Stimulated activated CD4-positive, alpha-beta T cell treated with anti-CD3 and anti-CD28 coated beads, Interleukin-4, amount 100 ng/mL, for 4 hours (primary cell): ENCODE results near the gene NPW.
"Not testable (repeated sequence)": the region's sequence is repeated elsewhere in the genome, so short reads cannot be mapped to it uniquely, and the experiment has no call there.

Source experiments
- DNase-seq, 2 experiments: peaks; one replicate each; pipeline ENCODE4 v3.0.0-alpha.2; 2020

NPW gene

DNA sequence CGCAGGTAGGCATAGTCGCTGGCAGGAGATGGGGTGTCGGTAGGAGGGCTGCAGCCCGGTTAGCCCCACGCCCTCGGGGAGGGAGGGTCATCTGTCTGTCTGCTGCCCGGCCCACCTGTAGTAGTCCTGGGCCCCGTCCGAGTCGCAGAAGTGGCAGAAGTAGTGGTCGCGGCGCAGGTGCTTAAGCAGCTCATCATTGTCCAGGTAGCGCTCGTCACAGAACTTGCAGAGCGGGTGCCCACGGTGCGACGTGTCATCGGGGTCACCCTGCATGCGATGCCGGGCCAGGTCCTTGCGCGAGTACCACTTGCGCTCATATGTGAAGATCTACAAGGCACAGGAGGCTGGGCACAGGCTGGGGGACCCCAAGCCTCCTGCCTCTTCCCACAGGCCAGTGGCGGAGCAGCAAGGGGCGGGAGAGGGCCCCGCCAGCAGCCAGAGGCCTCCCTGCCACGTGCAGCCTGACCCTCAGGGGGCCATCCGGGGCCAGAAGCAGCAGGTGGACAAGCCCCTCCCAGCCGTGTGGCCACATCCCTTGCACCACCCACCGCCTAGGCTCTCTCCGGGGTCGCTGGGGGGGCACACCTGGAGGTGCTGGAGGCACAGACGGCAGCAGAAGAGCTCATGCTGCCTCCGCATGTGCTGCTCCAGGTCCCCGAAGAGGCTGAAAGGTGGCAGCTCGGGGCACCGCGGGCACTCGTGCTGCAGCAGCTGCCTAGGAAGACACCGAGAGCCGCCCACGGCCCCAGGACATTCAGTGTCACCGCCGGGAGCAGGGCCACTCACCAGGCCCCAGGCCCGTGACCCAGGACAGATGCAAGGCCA lies 17.0 kb upstream of the NPW start:
- DNase-seq: no peak

DNA sequence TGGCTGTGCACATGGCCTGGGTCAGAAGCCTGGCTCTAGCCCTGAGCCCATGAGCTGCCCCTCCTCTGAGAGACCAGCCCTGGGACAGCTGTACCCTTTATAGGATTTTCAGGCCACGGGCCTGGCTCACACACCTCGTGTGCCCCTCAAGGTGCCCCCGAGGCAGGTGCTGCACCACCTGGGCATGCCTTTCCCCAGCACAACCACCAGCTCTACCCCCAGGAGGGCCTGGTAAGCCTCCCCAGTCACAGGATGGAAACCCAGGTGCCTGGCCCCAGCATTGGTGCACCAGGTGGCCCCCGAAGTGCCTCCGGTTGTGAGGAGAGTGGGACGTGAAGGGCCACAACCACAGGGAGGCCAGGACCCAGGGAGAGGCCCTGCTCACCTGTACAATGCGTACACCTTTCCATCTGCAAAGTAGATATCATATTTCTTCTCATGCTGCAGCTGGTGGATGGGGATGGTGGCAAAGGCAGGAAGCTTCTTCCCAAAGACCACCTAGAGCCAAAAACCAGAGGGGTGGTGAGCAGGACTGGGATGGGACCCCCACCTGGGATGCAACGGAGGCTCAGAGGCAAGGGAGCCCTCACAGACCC lies 16.3 kb upstream of the NPW start:
- DNase-seq: no peak

DNA sequence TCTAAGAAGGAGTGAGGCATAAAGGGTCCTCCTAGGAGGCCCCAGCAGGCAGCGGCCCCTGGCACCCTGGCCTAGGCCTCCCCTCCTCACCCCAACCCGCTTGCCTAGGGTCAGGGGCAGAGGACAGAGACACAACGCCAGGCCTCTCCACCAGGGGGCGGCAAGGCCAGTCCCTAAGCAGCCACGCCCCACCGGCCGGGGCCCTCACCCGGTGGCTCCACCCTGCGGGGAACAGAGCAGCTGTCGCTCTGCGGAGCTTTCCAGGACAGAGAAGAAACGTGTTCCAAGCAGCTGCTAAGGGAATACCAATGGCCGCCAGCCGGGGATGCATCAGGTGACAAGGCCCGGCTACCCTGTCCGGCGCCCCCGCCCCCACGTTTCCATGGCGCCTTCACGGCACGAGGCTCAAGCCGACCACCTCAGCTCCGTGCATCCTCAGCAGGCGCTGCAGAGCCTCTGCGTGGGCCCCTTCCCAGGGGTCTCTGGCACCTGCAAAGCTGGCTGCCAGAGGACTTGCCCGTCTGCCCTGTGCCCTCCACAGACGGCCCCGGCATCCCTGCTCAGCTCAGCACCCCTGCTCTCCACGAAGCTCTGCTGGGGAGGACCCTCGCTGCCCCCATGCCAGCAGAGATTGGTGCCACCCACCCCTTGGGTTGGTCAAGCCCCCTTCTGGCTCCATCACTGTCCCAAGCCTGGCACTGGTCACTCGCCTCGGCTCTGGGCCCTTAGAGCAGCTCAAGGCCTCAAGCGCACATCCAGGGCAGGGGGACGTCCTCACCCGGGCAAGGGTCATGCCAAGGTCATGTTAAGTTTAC lies 15.6 kb upstream of the NPW start:
- peak; percentile 75 to 84 for DNase-seq

DNA sequence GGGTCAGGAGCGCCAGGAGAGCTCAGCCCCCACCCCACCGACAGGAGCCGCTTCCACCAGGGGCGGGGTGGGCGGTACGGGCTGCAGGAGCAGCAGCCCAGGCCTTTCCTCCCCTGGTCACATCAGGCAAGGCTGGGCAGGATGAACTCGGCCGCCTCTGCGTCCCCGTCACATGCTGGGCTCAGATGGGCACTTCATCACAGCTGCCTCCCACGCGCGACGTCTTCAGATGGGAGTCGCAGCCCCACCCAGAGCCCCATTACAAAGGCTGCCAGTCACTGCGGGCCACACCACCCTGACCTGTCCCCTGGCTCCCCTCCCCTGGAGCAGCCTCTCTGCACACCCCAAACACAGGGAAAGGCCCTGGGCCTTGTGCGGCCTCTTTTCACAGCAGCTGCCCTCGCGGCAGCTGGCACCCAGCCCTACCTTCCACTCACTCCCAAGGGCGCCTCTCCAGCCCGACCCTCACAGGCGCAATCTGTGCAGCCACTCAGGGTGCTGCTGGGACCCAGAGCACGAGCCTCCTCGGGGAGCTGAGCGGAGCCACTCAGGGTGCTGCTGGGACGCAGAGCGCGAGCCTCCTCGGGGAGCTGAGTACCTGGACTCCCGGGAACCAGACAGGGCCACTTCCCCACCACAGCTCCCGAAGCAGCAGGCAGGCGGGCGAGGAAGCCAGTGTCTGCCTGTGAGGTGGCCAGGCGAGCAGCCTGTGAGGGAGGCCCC lies 14.6 kb upstream of the NPW start:
- DNase-seq: no peak

DNA sequence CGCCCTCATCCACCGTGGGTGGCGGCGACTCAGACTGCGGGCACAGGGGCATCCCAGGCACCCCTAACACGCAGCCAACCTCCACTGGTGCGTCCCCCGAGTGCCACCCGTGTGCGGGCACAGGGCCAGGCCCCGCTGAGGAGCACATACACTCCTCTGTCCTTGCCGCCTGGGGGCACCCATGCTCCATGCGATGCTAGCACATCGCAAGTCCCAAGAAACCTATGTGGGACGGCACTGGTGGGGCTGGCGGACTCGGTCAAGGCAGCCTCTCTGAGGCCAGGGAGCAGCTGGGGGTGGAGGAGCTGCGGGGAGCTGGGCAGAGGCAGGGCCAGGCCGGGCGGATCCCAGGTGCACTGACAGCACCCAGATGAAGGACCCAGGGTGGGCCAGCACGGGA lies 13.9 kb upstream of the NPW start:
- no peak for DNase-seq

DNA sequence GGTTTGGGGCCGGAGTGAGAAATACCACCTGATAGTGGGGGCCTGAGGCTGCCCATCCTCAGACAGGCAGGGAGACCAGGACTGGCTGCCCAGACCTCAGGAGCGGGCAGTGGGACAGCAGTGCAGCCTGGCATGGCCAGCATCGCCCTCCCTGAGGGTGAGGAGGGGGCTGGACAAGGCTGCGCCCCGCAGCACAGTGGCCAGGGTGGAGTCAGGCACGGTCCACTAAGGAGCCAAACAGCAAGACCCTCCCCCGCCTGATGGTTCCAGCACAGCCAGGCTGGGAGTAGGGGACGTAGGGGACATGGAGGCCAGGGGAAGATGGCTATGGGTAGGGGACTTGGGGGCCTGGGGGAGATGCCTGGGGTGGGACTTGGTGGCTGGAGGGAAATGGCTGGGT lies 13.3 kb upstream of the NPW start:
- no peak for DNase-seq

DNA sequence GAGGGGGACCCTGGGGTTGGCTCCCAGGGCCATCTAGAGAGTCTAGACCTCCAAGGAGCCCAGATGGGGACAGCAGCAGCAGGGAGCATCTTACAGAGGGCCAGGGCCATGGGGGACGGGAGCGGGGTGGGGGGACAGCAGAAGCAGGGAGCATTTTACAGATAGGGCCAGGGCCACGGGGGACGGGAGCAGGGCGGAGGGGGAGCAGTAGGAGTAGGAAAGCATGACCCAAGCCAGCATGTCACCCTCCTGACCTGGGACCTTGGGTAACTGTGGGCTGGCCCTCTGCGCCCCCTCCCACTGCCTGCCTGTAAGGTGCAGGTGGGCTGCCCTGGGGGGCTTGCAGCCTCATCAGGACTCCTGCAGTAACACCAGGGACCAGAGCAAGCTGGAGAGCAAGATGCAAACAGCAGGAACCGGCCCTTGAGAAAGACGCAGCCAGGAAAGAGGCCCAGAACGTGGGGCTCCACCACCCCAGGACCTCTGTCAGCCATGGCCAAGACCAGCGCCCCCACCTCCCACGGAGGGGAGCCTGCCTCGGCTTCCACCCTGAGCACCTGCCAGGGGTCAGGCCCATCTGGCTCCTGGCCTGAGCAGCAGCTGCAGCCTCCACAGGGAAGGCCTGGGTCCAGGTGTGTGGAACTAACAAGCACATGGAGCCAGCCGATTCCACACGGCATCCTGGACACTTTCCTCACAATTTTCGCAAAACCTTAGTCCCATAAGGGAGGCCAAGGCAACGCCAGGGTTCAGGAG lies 12.3 kb upstream of the NPW start:
- no peak for DNase-seq

DNA sequence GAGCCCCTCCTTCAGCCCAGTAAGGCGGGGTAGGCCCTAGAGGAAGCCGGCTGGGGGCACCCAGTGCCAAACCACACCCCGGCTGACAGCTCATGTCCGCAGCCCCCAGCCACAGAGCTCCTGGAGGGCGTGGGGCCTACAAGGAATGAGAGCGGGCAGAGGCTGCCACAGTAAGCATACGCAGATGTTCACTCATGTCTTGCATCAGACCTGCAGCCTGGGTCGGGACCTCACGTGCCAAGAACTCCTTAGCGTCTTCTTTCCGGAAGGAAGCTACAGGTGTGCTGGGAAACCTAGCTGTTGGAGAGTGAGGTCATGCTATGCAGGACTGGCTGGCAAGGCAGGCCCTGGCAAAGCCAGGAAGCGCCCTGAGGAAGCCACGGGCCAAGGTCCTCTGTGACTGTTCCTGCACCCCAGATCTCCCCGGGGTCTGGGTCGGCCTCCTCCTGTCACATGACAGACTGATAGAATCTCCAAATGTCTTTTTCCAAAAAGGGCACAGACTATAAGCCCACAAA lies 11.5 kb upstream of the NPW start:
- DNase-seq: no peak

DNA sequence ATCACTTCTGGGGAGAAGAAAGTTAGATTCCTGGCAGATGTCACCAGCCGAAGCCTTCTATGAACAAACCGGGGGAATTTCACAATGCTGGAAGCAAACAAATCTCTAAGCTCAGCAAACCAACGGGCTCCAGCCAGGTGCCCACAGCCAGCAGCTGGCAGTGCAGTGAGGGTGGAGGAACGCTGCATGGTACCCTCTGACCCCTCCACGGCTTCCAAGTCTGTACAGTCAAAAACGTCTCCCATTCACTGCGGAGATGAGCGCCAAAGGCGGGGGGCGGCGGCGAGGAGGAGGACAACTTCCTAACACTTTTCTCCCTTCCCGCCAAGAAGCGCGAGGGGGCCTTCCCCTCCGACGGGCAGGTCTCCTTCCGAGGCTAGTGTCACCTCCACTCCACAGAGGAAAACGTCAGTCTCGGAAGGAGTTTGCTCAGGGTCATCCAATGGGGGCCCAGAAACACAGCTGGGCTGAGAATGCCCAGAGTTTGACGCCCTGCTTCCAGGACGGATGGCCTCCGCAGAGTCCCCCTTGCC lies 10.9 kb upstream of the NPW start:
- no peak for DNase-seq

DNA sequence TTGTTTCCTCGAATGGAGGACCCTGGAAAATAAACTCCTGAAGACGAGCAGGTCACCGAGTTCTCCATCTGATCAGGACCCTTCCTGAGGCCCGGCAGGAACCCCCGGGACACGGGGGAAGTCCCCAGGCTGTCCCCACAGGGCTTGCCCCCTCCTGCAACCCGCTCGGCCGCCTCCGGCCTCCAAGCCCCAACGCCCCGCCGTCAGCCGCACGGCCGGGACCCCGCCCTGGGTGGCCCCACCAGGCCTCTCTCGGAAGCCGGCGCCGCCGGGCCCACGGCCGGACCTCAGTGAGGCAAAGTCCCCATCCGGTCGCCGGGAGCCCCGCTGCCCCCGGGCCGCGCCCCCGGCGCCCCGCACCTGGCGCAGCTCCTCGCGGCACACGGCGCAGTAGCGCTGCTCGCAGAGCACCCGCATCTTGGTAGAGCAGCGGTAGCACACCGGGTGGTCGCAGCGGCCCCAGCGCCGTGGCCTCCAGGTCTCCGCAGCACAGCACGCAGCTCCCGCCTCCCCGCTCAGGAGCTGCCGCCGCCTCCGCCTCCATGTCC lies 10.3 kb upstream of the NPW start:
- DNase-seq: no peak

DNA sequence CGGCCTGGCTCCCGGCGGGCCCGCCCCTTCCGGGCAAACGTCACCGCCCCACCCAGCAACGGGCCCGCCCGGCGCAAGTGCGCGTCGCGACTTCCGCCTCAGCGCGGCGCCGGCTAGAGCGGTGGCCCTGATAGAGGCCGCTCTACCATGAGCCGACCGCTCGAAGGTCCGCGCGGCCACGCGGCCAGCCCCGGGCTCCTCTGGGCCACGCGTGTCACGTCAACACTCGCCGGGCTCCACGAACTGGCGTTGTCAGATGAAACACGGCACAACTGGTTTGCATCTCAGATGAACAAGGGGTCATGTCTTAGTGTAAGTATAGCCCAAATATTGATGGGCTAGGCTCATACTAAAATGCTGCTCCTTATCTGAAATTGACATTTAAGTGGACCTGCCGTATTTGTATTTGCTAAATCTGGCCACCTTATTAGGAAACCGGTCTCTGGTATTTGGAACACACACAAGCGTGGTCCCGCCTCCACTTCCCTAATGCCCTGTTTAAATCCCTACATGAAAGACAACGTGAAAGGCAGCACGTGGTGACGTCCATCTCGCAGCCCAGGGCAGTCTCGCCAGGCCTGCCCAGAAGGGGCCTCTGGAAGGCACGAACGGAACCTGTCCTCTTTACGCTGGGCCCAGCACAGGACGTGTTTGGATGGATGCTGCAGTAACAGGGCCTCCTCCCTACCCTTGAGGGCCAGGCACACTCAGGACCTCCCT lies 9.6 kb upstream of the NPW start, which contains the start of gene ZNF598:
Gene ZNF598 (minus strand): TSS at position 31 of the 720 bp plus-strand sequence.
- DNase-seq: peak; percentile 73 to 82

DNA sequence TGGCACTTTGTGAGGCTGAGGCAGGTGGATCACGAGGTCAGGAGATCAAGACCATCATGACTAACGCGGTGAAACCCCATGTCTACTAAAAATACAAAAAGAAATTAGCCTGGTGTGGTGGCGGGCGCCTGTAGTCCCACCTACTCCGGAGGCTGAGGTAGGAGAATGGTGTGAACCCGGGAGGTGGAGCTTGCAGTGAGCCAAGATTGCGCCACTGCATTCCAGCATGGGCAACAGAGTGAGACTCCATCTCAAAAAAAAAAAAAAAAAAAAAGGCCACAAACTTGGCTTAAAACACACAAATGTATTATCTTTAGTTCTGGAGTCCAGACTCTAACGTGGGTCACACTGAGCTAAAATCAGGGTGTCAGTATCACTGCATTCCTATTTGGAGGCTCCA lies 7.9 kb upstream of the NPW start:
- DNase-seq: not testable (repeated sequence)

DNA sequence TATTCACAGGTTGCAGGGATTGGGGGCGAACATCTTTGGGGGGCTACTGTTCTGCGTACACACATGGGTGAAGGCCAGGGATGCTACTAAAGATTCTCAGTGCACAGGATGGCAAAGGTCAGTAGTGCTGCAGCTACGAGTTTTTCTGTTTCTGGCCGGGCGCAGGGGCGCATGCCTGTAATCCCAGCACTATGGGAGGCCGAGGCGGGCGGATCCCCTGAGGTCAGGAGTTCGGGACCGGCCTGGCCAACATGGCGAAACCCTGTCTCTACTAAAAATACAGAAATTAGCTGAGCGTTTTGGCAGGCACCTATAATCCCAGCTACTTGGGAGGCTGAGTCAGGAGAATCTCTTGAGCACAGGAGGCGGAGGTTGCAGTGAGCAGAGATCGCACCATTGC lies 6.1 kb upstream of the NPW start:
- DNase-seq: no peak

DNA sequence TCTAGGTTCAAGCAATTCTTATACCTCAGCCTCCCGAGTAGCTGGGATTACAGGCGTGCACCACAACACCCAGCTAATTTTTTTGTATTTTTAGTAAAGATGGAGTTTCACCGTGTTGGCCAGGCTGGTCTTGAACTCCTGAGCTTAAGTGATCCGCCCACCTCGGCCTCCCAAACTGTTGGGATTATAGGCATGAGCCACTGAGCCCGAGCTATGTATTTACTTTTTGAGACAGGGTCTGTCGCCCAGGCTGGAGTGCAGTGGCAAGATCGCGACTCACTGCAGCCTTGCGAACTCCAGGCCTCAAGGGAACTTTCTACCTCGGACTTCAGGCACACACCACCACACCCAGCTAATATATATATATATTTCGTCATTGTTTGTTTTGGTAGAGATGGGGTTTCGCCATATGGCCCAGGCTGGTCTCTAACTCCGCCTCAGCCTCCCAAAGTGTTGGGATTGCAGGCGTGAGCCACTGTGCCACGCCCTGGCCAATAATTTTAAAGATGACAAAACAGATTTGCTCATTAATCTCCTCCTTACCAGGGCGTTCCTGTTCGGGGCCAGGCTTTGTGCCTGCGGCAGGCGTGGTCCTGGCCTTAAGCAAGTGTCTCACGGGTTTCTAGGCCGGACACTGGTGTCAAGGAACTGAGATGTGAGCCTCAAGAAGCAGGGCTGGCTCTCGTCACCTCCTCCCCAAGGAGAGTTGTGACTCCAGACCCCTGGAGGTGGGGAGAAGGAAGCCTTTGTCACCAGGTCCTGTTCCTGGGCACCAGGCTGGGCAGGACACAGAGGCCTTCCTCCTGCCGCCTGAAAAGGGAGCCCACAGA lies 4.3 kb upstream of the NPW start:
- no peak for DNase-seq

DNA sequence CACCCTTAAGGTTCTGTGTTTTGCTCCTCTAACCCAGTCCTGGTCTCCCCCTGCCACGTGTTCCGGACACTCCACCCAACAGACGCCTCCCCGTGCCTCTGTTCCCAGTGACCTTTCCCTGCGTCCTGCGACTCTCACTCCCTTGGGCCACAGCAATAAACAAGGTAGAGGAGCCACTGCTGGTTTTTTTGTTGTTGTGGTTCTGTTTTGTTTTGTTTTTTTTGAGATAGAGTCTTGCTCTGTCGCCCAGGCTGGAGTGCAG lies 3.7 kb upstream of the NPW start:
- no peak for DNase-seq

DNA sequence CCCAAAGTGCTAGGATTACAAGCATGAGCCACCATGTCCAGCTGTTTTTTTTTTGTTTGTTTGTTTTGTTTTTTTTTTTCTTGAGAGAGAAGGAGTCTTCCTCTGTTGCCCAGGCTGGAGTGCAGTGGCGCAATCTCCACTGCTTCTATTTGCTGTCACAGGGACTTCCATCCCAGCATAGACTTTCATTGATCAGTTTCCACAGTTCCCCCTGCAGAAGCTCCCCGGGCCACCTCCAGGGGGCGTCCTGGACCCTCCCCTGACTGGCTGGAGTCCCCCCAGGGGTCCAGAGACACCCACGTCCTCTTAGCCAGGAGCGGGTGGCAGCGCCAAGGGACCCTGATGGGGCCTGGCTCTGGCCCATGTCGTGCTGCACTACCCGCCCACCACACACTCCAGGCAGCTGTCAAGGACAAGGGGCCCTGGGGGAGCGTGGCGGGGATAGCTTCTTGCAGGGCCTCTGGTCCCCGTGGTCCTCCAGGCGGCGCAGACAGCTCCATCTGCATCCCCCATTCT lies 3.1 kb upstream of the NPW start:
- no peak for DNase-seq

DNA sequence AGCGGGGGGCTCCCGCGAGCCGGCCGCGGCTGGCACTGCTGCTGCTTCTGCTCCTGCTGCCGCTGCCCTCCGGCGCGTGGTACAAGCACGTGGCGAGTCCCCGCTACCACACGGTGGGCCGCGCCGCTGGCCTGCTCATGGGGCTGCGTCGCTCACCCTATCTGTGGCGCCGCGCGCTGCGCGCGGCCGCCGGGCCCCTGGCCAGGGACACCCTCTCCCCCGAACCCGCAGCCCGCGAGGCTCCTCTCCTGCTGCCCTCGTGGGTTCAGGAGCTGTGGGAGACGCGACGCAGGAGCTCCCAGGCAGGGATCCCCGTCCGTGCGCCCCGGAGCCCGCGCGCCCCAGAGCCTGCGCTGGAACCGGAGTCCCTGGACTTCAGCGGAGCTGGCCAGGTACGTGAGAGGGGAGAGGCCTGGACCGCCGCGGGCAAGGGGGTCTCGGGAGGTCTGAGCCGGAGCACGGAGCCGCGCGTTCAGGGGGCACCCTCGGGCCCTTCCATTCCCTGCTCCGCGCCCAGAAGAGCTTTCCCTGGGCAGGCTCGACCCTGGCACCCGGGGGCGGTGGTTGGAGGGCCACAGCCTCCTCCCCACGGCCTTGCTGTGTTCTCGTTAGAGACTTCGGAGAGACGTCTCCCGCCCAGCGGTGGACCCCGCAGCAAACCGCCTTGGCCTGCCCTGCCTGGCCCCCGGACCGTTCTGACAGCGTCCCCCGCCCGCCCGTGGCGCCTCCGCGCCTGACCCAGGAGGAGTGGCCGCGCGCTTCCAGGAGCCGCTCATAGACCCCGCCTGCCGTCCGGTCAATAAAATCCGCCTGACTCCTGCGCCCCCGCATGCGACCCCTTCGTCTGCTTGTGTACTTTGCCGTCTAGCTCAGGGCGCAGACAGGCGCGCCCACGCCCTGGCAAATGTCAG lies 591 bp downstream of the NPW start:
- DNase-seq: no peak

DNA sequence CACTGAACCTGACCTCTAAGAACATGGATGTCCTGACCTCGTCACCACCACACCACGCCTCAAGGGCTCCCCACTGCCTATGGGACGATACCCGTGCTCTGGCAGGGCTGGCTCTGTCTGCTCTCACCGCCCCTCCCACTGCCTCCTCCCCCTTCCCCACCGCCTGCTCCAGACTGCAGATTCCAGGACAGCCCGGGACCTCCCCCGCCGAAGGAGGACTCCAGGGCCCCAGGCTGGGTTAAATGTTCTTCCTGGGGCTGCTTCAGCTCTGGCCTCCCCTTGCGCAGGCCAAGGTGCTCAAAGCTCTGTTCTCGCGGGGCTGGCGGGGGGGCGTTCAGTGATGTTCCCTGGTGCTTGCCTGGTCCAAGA lies 3.1 kb downstream of the NPW start:
- DNase-seq: no peak
